K562 (cell line): ENCODE measurements around the gene ZFAND6. TPM values are rescaled to one million over a fixed set of nuclear protein-coding genes. Genes with fewer than 3 reads are reported as not detected.

Experiments
- ATAC-seq: fragments of 200-7000 bp; cut with Tn5 transposase; 3 replicates; pipeline ENCODE4 v1.9.1; 2020; ENCODE audit warnings: moderate library complexity
- BruUV-seq: library from RNA; stranded (reverse); fragments of 400-500 nt; replicated peaks from 2 replicates; lab custom pipeline; 2021; lab: Mats Ljungman, UMichigan
- CTCF ChIA-PET: fragments of 300-600 bp; formaldehyde crosslinking; extraction: SDS; loops from one replicate; lab custom pipeline; 2021; ENCODE audit warnings: low intra/inter-chr PET ratio; lab: Yijun Ruan, JAX
- POLR2A ChIA-PET: fragments of 300-600, 350-650 bp; sonication (Branson Sonifier 250); formaldehyde crosslinking; extraction: SDS; loops from one replicate; lab custom pipeline; 2021; ENCODE audit warnings: antibody characterized with exemption, inconsistent platforms; lab: Yijun Ruan, JAX
- DNase-seq, 4 experiments: peaks; one replicate each; pipeline versions ENCODE4 v3.0.0 to v3.0.0-alpha.2; 2011 to 2018; ENCODE audit warnings: low spot score in 3 of 4, mixed read lengths in 3 of 4; ENCODE audit errors: extremely low read depth in 1 of 4
- FAIRE-seq: peaks from 2 replicates; lab custom pipeline; 2011; peaks lifted over from hg19 to GRCh38; lab: Jason Lieb, UNC
- H2AFZ ChIP-seq: 2 replicates; pipeline ENCODE4 v1.6.0; 2011; ENCODE audit warnings: low read depth, low read length, control low read depth, inconsistent platforms
- H3K27ac ChIP-seq: fragments of 200-600 bp; 3 replicates; pipeline ENCODE4 v1.8.0; 2011; ENCODE audit warnings: low read depth, mild to moderate bottlenecking, control low read depth, inconsistent platforms, low read length, moderate library complexity, mixed read lengths; ENCODE audit errors: extremely low read depth
- H3K27me3 ChIP-seq, 2 experiments: fragments of 300-600 bp in 1 of 2; 2 replicates in 1 of 2; 3 replicates in 1 of 2; pipeline versions ENCODE4 v1.6.0 to v1.8.0; 2011; ENCODE audit warnings: inconsistent platforms in 2 of 2, low read length in 2 of 2, mild to moderate bottlenecking in 1 of 2, mixed read lengths in 1 of 2, moderate library complexity in 1 of 2; ENCODE audit not compliant: control insufficient read depth in 2 of 2, insufficient read depth in 2 of 2
- H3K36me3 ChIP-seq: fragments of 300-600 bp; 3 replicates; pipeline ENCODE4 v1.8.0; 2011; ENCODE audit warnings: mild to moderate bottlenecking, low read length, inconsistent platforms; ENCODE audit not compliant: control insufficient read depth, insufficient read depth
- H3K4me1 ChIP-seq, 2 experiments: fragments of 200-600 bp in 1 of 2; replicated peaks in 1 of 2; 2 replicates in 1 of 2; 3 replicates in 1 of 2; pipeline versions ENCODE4 v1.5.1 to v1.8.0; 2011; ENCODE audit warnings: inconsistent platforms in 2 of 2, low read length in 2 of 2, mild to moderate bottlenecking in 1 of 2, mixed read lengths in 1 of 2, moderate library complexity in 1 of 2; ENCODE audit not compliant: control insufficient read depth in 2 of 2, insufficient read depth in 2 of 2
- H3K4me2 ChIP-seq: 2 replicates; pipeline ENCODE4 v1.6.1; 2011; ENCODE audit warnings: low read length, control low read depth, inconsistent platforms, mixed read lengths; ENCODE audit not compliant: insufficient read depth
- H3K4me3 ChIP-seq: fragments of 200-600 bp; sonication (generic), shearing (Covaris generic); 2 replicates; pipeline ENCODE4 v1.5.1; 2016; ENCODE audit warnings: control low read depth, inconsistent platforms
- H3K79me2 ChIP-seq: fragments of 200-600 bp; 3 replicates; pipeline ENCODE4 v1.8.0; 2011; ENCODE audit warnings: low read length, inconsistent platforms; ENCODE audit not compliant: control insufficient read depth, insufficient read depth
- H3K9ac ChIP-seq, 2 experiments: 2 replicates each; pipeline versions ENCODE4 v1.6.0 to v1.6.1; 2011; ENCODE audit warnings: low read depth in 2 of 2, low read length in 2 of 2, control low read depth in 1 of 2, inconsistent platforms in 1 of 2, mild to moderate bottlenecking in 1 of 2, mixed read lengths in 1 of 2; ENCODE audit not compliant: insufficient read depth in 1 of 2
- H3K9me1 ChIP-seq: one replicate; pipeline ENCODE4 v1.6.0; 2011; ENCODE audit warnings: inconsistent platforms, mild to moderate bottlenecking, low read length, moderate library complexity; ENCODE audit not compliant: control insufficient read depth, insufficient read depth
- H3K9me3 ChIP-seq: replicated peaks from 2 replicates; pipeline ENCODE4 v1.5.1; 2011; ENCODE audit warnings: low read depth, low read length, inconsistent platforms; ENCODE audit not compliant: control insufficient read depth, insufficient read depth
- H4K20me1 ChIP-seq: replicated peaks from 2 replicates; pipeline ENCODE4 v1.6.1; 2011; ENCODE audit warnings: low read length, inconsistent platforms, mixed read lengths; ENCODE audit not compliant: control insufficient read depth, insufficient read depth
- C11orf30 ChIP-seq: fragments of 450-650 bp; IDR thresholded peaks from 2 replicates; pipeline ENCODE4 v1.6.1; 2016; ENCODE audit warnings: low read depth, mild to moderate bottlenecking
- CEBPB ChIP-seq: fragments of 450-650 bp; IDR thresholded peaks from 2 replicates; pipeline ENCODE4 v1.6.1; 2016; ENCODE audit warnings: missing genetic modification characterization, missing compliant biosample characterization
- CGGBP1 ChIP-seq: fragments of 250-450 bp; sonication (Bioruptor Pico); IDR thresholded peaks from 2 replicates; pipeline ENCODE4 v1.9.0; 2021; ENCODE audit warnings: mild to moderate bottlenecking
- DLX4 ChIP-seq: fragments of 250-450 bp; sonication (Bioruptor Pico); IDR thresholded peaks from 2 replicates; pipeline ENCODE4 v1.6.1; 2021; ENCODE audit warnings: mild to moderate bottlenecking
- EP300 ChIP-seq: IDR thresholded peaks from 2 replicates; pipeline ENCODE4 v1.6.1; 2012; ENCODE audit warnings: low read length, improper control_type of control experiment
- EP400 ChIP-seq: fragments of 450-650 bp; IDR thresholded peaks from 2 replicates; pipeline ENCODE4 v1.6.1; 2017; ENCODE audit warnings: antibody characterized with exemption, mild to moderate bottlenecking, moderate library complexity
- EZH2 ChIP-seq: IDR thresholded peaks from 2 replicates; pipeline ENCODE4 v1.6.1; 2012; ENCODE audit warnings: low read depth, mild to moderate bottlenecking, inconsistent platforms, low read length, borderline replicate concordance
- KLF6 ChIP-seq: fragments of 250-450 bp; sonication (Bioruptor Pico); IDR thresholded peaks from 2 replicates; pipeline ENCODE4 v1.4.0; 2020; ENCODE audit warnings: mild to moderate bottlenecking, moderate library complexity, borderline replicate concordance
- MAFK ChIP-seq: IDR thresholded peaks from 2 replicates; pipeline ENCODE4 v1.6.1; 2011; ENCODE audit warnings: low read length, improper control_type of control experiment
- NR0B1 ChIP-seq: fragments of 450-650 bp; IDR thresholded peaks from one replicate; pipeline ENCODE4 v1.6.1; 2018; ENCODE audit warnings: mild to moderate bottlenecking, moderate library complexity; ENCODE audit not compliant: partially characterized antibody
- PHF20 ChIP-seq: fragments of 450-650 bp; IDR thresholded peaks from 2 replicates; pipeline ENCODE4 v1.6.1; 2018; ENCODE audit not compliant: partially characterized antibody
- RUNX1 ChIP-seq: sonication (generic); IDR thresholded peaks from 2 replicates; pipeline ENCODE4 v1.6.1; 2016; ENCODE audit warnings: antibody characterized with exemption, low read depth
- SAFB2 ChIP-seq: fragments of 200-400 bp; formaldehyde crosslinking; IDR thresholded peaks from 2 replicates; pipeline ENCODE4 v1.6.1; 2018; ENCODE audit warnings: borderline replicate concordance, low read length, low read depth, moderate library complexity; ENCODE audit not compliant: severe bottlenecking
- SIN3A ChIP-seq, 2 experiments: fragments of 150-350 bp in 1 of 2; IDR thresholded peaks; 2 replicates each; pipeline ENCODE4 v1.6.1; 2011 to 2016; ENCODE audit warnings: borderline replicate concordance in 2 of 2, low read depth in 2 of 2, low read length in 2 of 2, mild to moderate bottlenecking in 2 of 2, moderate library complexity in 2 of 2; ENCODE audit not compliant: control insufficient read depth in 1 of 2
- SMC3 ChIP-seq: conservative IDR thresholded peaks from 2 replicates; pipeline ENCODE4 v1.6.1; 2011; ENCODE audit warnings: low read depth, low read length, improper control_type of control experiment; ENCODE audit not compliant: insufficient read depth
- U2AF1 ChIP-seq: fragments of 200-400 bp; formaldehyde crosslinking; optimal IDR thresholded peaks from 2 replicates; pipeline ENCODE3; 2017; ENCODE audit warnings: mild to moderate bottlenecking, low read depth, low read length, moderate library complexity
- ZNF449 ChIP-seq: fragments of 250-450 bp; sonication (Bioruptor Pico); IDR thresholded peaks from 2 replicates; pipeline ENCODE4 v1.8.0; 2022; ENCODE audit warnings: moderate library complexity, mild to moderate bottlenecking, inconsistent platforms
- in situ Hi-C: fragments of 300-500 bp; cut with MboI; formaldehyde crosslinking; loops from 4 replicates; pipeline ENCODE4 v1.15.0; 2018; ENCODE audit warnings: inconsistent platforms, mixed read lengths
- intact Hi-C: fragments of 100-400 bp; cut with micrococcal nuclease; formaldehyde crosslinking; loops from 2 replicates; pipeline ENCODE4 v1.14.2; 2022
- polyA plus RNA-seq, 8 experiments: library from polyadenylated mRNA; depleted of rRNA in 4 of 8; stranded (reverse) in 5 of 8; unstranded in 3 of 8; fragments of >200 nt; fragmentation: Nextera tagmentation in 2 of 8; fragmentation: Illumina TruSeq in 1 of 8; extraction: Ambion mirVana in 2 of 8; extraction: Trizol in 1 of 8; gene quantifications; 2 replicates each; pipeline versions ENCODE4 v1.2.1 to v1.2.3, GENCODE V29; 2011 to 2014; ENCODE audit warnings: inconsistent platforms in 1 of 8, missing spikeins in 1 of 8
- total RNA-seq, 7 experiments: library from RNA; depleted of rRNA in 6 of 7; stranded (reverse); fragments of >200 nt in 6 of 7; fragmentation: Illumina TruSeq in 2 of 7; extraction: Trizol in 2 of 7; gene quantifications; 2 replicates each; pipeline versions ENCODE4 v1.2.1 to v1.2.3, GENCODE V29; 2011 to 2021; ENCODE audit warnings: low replicate concordance in 1 of 7

The ZFAND6 gene
- total and polyA plus RNA-seq, 9 of the 15 experiments (the other 6 are each of a cell fraction or from before 2014, with no cell fraction given), result 53.9 to 206 (median 88.9) TPM

- no peaks in the 10 kb centered on the region for H3K9me1 ChIP-seq
- no peak overlapping the region for H3K4me3 ChIP-seq
- intact Hi-C loops, result no loop called here
- TF ChIP-seq CEBPB (tag) (peak; percentile 69), C11orf30 (no peak), PHF20 (no peak), U2AF1 (no peak), SAFB2 (no peak), NR0B1 (no peak), SMC3 (no peak), SIN3A (IDR thresholded peaks at IDR 0.05; ENCODE audit: borderline replicate concordance in 2 of 2, control insufficient read depth in 1 of 2, low read depth in 2 of 2, low read length in 2 of 2) (no peak), CGGBP1 (CRISPR knock-in tag) (no peak), EP300 (no peak), KLF6 (CRISPR knock-in tag) (no peak), ZNF449 (no peak), EP400 (0 out of 2 replicates have a peak, but pooled peaks have one; percentile 12), RUNX1 (no peak), MAFK (no peak), DLX4 (CRISPR knock-in tag) (no peak), EZH2 (no peak)
Measured at GRCh38 chr15:80070840-80071239, 11.4 kb downstream of the ZFAND6 start.

More at GRCh38 chr15:80070840-80071239, 11.4 kb downstream of the ZFAND6 start:
- ChIA-PET CTCF (no interaction called here), POLR2A (interaction anchor here (0.6 to 4.2 kb wide), 4 partner anchors 10 to 122 kb away, joined by 3 to 27 read pairs (median 9); partner anchors contain the start of gene ZFAND6)
- Histone ChIP-seq H3K9ac (peak overlapping the region in 1 of 2 experiments; percentile 63; a peak in 1 of 4 replicates), H3K4me2 (peak overlapping the region; percentile 40; the same call in 1 of the 2 replicates), H3K9me3 (no peaks in the 10 kb centered on the region), H3K27me3 (no peaks in the 10 kb centered on the region), H3K4me1 (peaks cover 14 to 15% of the 10 kb centered on the region in 2 experiments; a peak in 4 of 5 replicates), H4K20me1 (no peaks in the 10 kb centered on the region), H3K79me2 (peaks cover 99% of the 10 kb centered on the region), H3K36me3 (peaks cover 3% of the 10 kb centered on the region; the same call in 1 of the 3 replicates), H3K27ac (peak overlapping the region; percentile 37; the same call in 1 of the 3 replicates), H2AFZ (no peak overlapping the region)
- ATAC-seq, result peak; percentile 49
- peak; percentile 55 for FAIRE-seq
- no TSS peak for BruUV-seq
- DNase-seq, result peak in 1 of 4 experiments; percentile 37
- in situ Hi-C loops, result no loop called here
